Activated T-helper 1 cell treated with anti-CD3 and anti-CD28 coated beads, Interleukin-12 subunit alpha, Interleukin-12 subunit beta, Interleukin-2, Interleukin-4 antibody, amounts not matched to agents 30 ng/mL and 10 ng/mL and 1 ng/mL, durations not matched to agents 14 hours and 24 hours and 36 hours (primary cell): ENCODE data around the gene SNRPB. TPM values are rescaled to one million over a fixed set of nuclear protein-coding genes. Genes with fewer than 3 reads are reported as not detected.
A peak's percentile ranks its signal among the peaks of the same experiment; 100 is the strongest.
"Not testable (repeated sequence)": the region's sequence is repeated elsewhere in the genome, so short reads cannot be mapped to it uniquely, and the experiment has no call there.

Source experiments
- DNase-seq: peaks from one replicate; pipeline ENCODE4 v3.0.0; 2021; ENCODE audit warnings: low spot score
- H3K27ac Mint-ChIP-seq: one replicate; pipeline ENCODE4 v1.8.0; 2021; ENCODE audit warnings: mild to moderate bottlenecking, mixed read lengths
- H3K27me3 Mint-ChIP-seq: one replicate; pipeline ENCODE4 v1.8.0; 2022; ENCODE audit warnings: mild to moderate bottlenecking, moderate library complexity, mixed read lengths; ENCODE audit not compliant: insufficient read depth
- H3K36me3 Mint-ChIP-seq: one replicate; pipeline ENCODE4 v1.8.0; 2021; ENCODE audit warnings: low read depth, mixed read lengths
- H3K4me1 Mint-ChIP-seq: one replicate; pipeline ENCODE4 v1.8.0; 2021; ENCODE audit warnings: low read depth, mixed read lengths
- H3K4me3 Mint-ChIP-seq: one replicate; pipeline ENCODE4 v1.8.0; 2021; ENCODE audit warnings: mild to moderate bottlenecking, moderate library complexity, mixed read lengths
- H3K9me3 Mint-ChIP-seq: one replicate; pipeline ENCODE4 v1.8.0; 2021; ENCODE audit warnings: mixed read lengths
- intact Hi-C: fragments of 100-400 bp; cut with micrococcal nuclease; formaldehyde crosslinking; loops from one replicate; pipeline ENCODE4 v1.15.1; 2024
- total RNA-seq: library from RNA; stranded (reverse); gene quantifications from 2 replicates; pipeline ENCODE4 v1.2.3, GENCODE V29; 2022

Gene SNRPB
- 533 and 548 TPM in 2 replicates for total RNA-seq

DNA sequence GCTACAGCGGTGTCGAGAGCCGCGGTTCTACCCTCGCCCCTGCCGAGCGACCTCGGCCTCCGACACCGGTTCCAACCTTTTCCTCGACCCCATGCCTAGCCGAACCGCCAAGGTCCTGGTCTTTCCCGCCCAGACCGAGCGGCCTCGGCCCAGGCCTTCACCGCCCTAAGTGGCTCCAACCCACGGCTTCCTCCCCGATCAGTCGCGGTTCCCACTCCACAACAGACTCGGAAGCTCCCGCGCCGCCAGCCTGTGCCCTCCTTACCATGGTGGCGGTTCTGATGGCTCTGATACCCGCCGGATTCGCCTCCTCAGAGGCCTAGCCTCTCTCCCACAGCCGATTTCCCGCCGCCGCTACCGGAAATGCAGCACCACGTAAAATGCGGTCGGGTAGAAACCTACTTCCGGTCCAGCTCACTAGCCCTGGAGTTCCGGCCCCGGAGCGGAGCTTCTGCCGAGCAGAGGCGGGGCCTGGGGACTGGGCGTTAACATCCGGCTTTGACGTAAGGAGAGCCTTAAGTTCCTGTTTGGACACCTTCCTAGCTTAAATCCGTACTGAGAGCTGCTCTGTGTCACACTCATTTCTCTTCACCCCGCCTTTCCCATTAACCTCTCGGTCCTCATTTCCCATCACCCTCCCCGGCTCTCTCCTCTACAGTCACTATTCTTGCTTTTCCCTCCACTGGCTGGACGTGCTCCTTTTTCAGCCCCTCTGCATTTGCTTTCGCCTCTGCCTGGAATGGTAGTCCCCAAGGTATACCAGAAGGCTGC is at the start of gene SNRPB:
Gene SNRPB (minus strand): TSS at position 367 of the 771 bp plus-strand sequence. CDS start 99 bp downstream, at position 268.
- Mint-ChIP-seq H3K36me3 (peaks cover 41% of the 10 kb centered on the region), H3K27ac (peak within 1 kb of the TSS; percentile 97), H3K9me3 (no peaks in the 10 kb centered on the region)

DNA sequence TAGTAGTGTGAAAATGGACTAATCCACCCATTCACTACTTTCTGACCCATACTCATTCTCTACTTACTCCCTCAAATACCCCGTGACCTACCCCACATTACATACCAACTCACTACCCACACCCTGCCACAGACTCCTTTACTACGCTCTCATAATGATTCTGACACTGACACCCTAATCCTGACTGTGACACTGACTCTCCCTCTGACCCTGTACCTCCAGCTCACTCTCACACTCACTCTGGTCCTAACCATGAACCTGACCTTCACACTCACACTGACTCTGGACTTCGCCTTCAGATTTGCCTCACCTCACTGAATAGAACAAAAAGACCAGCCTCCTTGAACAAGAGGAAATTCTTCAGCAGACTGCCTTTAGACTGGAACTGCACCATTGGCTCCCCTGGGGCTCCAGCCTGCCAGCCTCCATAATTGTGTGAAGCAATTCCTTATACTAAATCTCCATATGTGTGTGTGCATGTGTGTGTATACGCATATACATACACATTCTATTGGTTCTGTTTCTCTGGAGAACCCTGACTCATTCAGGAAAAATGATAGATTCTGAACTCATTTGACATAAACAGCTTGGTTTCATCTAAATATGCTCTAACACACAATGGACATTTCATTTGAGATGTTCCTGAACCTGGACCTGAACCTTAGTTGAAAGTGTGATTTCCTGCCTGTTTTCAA is 48.7 kb upstream of the SNRPB start:
- Mint-ChIP-seq H3K27ac (no peak overlapping the region), H3K4me1 (peaks cover 16% of the 10 kb centered on the region), H3K9me3 (no peaks in the 10 kb centered on the region), H3K27me3 (peaks cover 12% of the 10 kb centered on the region), H3K36me3 (no peaks in the 10 kb centered on the region), H3K4me3 (no peak overlapping the region)
- no peak for DNase-seq
- intact Hi-C loops = no loop called here

More for the DNA sequence above, at the start of gene SNRPB:
- peak; percentile 96 for DNase-seq
- Mint-ChIP-seq H3K4me3 (peak within 1 kb of the TSS; percentile 99), H3K27me3 (no peaks in the 10 kb centered on the region), H3K4me1 (peaks cover 58% of the 10 kb centered on the region)
- intact Hi-C loops = loop anchor here (1.0 to 2.0 kb wide), 5 partner anchors 39 to 1004 kb away; partner anchors contain the start of genes NOP56 and NSFL1C

DNA sequence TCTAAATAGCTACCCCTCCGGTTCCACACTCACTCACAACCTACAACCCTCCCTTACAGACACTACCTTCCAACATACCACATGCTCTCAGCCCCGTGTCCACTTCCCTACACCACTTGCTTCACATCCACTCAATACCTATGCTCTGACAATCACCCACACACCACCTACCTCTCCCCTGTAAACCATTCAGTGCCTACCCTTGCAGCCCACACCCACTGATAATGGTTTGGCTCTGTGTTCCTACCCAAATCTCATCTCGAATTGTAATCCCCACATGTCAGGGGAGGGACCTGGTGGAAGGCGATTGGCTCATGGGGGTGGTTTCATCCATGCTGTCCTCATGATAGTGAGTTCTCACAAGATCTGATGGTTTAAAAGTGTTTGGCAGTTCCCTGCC is 48.0 kb upstream of the SNRPB start:
- no peak for DNase-seq
- Mint-ChIP-seq H3K27me3 (peaks cover 19% of the 10 kb centered on the region), H3K9me3 (no peaks in the 10 kb centered on the region), H3K36me3 (no peaks in the 10 kb centered on the region), H3K4me3 (no peak overlapping the region), H3K27ac (no peak overlapping the region), H3K4me1 (peaks cover 11% of the 10 kb centered on the region)
- intact Hi-C loops = no loop called here

DNA sequence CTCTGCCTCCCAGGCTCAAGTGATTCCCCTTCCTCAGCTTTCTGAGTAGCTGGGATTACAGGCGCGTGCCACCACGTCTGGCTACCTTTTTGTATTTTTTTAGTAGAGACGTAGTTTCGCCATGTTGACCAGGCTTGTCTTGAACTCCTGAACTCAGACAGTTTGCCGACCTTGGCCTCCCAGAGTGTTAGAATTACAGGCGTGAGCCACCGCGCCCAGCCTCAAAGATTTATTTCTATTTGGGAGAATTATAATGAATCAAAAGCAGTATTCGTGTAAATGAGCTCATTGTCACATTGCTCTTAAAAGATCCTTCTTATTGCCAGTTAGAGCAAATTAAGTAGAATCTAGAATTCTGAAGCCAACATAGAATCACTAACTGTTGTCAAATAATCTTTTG is 47.5 kb upstream of the SNRPB start:
- Mint-ChIP-seq H3K36me3 (no peaks in the 10 kb centered on the region), H3K27ac (no peak overlapping the region), H3K4me3 (no peak overlapping the region), H3K27me3 (peaks cover 24% of the 10 kb centered on the region), H3K4me1 (peaks cover 11% of the 10 kb centered on the region), H3K9me3 (no peaks in the 10 kb centered on the region)
- intact Hi-C loops = no loop called here
- no peak for DNase-seq

DNA sequence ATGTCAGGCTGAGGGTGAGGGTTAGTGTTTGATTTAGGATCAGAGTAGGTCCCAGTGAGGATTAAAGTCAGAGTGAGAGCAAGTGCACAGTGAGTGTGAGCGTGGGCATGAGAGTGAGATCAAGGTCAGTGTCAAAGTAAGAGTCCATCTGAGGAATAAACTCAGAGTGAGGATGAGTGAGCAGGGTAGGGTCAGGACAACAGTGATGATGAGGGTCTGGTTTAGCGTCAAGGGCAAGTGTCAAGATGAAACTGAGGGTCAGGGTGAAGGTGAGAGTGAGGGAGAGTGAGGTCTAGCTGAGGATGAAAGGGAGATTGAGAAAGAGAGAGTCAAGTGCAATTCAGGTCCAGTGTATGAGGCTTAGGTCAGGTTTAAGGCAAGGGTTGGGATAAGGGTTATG is 45.8 kb upstream of the SNRPB start:
- intact Hi-C loops = no loop called here
- H3K4me3 Mint-ChIP-seq = no peak overlapping the region
- peaks cover 31% of the 10 kb centered on the region for H3K27me3 Mint-ChIP-seq
- no peaks in the 10 kb centered on the region for H3K36me3 Mint-ChIP-seq
- no peak overlapping the region for H3K27ac Mint-ChIP-seq
- peaks cover 7% of the 10 kb centered on the region for H3K4me1 Mint-ChIP-seq
- no peaks in the 10 kb centered on the region for H3K9me3 Mint-ChIP-seq
- no peak for DNase-seq

DNA sequence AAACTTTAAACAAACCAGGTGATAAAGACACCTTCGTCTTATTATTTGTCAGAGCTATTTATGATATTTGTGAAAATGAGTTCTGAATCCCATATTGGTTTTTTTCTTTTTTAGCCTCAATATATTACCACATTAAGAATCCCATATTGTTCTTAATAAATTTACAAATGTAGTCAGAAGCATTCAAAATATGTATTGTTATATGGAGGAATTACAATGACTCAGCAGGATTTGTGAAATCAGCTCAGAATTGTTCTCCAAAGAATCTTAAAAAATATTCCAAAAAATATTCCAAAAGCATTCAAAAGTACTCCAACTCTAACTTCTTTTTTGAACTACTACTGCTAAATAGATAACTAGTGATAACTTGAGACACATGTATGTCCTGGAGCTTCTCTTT is 44.6 kb upstream of the SNRPB start:
- intact Hi-C loops = no loop called here
- no peaks in the 10 kb centered on the region for H3K36me3 Mint-ChIP-seq
- H3K4me3 Mint-ChIP-seq = no peak overlapping the region

DNA sequence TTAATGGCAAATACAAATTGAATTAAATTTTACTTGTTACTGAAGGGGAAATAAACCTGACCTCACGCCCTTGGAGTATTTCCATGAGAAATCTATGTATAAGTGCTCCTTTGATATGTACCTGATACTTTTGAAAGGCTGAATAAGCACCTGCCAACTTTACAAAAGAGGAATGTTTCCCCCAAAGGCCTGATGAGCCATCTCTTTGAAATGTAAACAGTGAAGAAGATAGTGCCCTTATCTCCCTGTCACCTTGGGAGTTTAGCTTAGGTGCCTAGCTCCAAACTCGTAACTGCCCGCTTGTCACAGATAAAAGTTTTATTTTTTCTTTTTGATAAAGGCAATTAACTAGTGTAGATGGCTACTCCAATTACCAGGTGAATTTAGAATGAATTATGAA is 39.2 kb upstream of the SNRPB start:
- no peak for DNase-seq
- no peaks in the 10 kb centered on the region for H3K9me3 Mint-ChIP-seq
- peaks cover 3% of the 10 kb centered on the region for H3K36me3 Mint-ChIP-seq
- H3K27ac Mint-ChIP-seq = no peak overlapping the region
- H3K4me1 Mint-ChIP-seq = peaks cover 18% of the 10 kb centered on the region
- H3K27me3 Mint-ChIP-seq = peaks cover 27% of the 10 kb centered on the region
- intact Hi-C loops = loop anchor here (1.0 kb wide), 3 partner anchors 12 to 143 kb away; partner anchors contain the start of genes NOP56 and SNRPB
- H3K4me3 Mint-ChIP-seq = peak overlapping the region; percentile 11

More for the DNA sequence above, 44.6 kb upstream of the SNRPB start:
- DNase-seq = no peak
- peaks cover 28% of the 10 kb centered on the region for H3K27me3 Mint-ChIP-seq
- H3K9me3 Mint-ChIP-seq = no peaks in the 10 kb centered on the region
- no peak overlapping the region for H3K27ac Mint-ChIP-seq
- no peaks in the 10 kb centered on the region for H3K4me1 Mint-ChIP-seq

DNA sequence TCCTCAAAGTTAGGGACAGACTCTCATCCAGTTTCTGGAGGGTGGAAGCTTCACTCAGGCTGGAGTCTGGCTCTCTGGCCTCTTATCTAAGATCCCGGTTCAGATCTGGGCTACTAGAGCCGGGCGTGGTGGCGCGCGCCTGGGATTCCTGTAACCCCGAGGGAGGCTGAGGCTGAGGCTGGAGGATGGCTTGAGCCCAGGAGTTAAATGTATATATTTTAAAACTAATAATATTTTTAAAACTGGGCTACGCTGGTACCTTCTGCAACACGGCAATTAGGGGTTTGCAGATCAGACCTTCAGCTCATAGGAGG is 38.8 kb upstream of the SNRPB start:
- Mint-ChIP-seq H3K4me1 (peaks cover 18% of the 10 kb centered on the region), H3K9me3 (no peaks in the 10 kb centered on the region), H3K27ac (peak overlapping the region; percentile 99), H3K27me3 (peaks cover 24% of the 10 kb centered on the region), H3K4me3 (peak overlapping the region; percentile 98), H3K36me3 (peaks cover 3% of the 10 kb centered on the region)
- no peak for DNase-seq
- intact Hi-C loops = loop anchor here (1.0 kb wide), 3 partner anchors 12 to 143 kb away; partner anchors contain the start of genes NOP56 and SNRPB

DNA sequence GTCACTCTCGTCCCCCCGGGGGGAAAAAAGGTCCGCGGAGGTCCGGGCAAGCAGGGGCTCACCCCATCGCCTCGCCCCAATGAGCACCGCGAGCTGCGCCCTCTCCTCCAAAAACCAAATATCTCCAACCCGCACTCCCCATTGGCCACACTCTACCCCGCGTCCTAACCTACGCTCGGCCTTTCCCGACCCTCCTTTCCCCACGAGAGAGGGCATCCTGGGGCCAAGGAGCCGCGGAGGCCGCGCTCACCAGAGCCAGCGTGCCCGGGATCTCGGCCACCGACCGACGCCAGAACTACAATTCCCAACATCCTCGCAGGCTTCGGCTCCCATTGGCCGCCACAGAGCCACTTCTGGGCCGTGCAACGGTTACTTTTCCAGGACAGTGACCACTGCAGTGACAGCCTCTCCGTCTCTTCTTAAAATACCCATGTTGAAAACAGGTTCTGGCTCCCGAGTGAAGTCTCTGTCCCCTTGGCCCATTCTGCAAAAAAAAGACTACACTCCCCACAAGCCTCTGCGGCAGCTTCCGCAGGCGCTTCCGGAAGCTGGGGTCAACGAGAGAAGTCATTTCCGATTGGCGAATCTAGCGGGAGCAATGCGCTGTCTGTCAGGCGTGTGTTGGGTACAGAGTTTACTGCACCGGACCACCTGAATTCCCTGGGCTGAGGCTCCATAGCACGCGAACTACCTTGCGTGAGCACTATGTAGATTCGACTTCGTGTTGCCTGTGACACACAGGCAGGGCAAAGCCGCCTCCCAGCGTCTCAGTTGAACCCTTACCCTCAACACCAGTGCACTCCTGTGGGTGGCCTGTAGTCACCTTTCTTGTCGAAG is 38.3 kb upstream of the SNRPB start, which contains the start of gene ZNF343:
Gene ZNF343 (minus strand): TSS at position 285 of the 837 bp plus-strand sequence. CDS start 15,020 bp downstream, outside the sequence.
- H3K9me3 Mint-ChIP-seq = no peaks in the 10 kb centered on the region
- H3K36me3 Mint-ChIP-seq = peaks cover 3% of the 10 kb centered on the region
- intact Hi-C loops = loop anchor here (1.0 kb wide), 3 partner anchors 12 to 143 kb away; partner anchors contain the start of genes NOP56 and SNRPB
- DNase-seq = peak; percentile 74
- H3K27me3 Mint-ChIP-seq = peaks cover 19% of the 10 kb centered on the region
- peak within 1 kb of the TSS; percentile 99 for H3K27ac Mint-ChIP-seq
- peak within 1 kb of the TSS; percentile 98 for H3K4me3 Mint-ChIP-seq
- peaks cover 18% of the 10 kb centered on the region for H3K4me1 Mint-ChIP-seq

DNA sequence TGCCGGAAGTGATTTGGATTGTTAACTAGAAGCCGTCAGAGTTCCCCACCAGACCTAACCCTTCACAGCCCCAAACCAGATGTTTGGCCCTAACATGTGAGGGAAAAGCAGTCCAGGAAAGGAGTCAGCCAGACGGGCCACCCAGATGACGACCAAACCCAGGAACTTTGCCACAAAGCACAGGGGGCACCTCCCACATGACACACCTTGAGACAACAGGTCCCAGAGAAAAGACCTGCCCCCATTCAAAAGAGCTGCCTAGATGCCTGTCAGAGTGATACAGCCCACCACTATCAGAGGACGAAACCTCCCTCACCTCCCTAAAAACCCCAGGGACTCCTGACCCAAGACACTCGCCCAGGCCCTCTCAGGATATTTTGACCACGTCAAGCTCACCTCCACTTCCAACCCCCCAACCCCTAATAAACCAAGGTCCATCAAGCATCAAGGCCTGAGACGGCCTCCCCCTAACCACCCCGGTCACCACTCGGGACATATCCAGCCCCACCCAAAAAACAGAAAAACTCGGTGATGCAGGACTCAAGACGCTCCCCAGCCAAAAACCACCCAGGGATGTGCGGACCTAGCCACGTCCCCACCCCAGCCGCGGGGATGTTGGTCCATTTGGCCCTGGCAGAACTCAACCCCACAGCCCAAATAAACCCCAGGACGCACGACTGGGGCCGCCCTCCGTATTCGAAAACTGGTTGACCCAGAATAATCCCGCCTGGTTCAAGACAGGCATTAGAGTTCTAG is 37.5 kb upstream of the SNRPB start:
- H3K27ac Mint-ChIP-seq = peak overlapping the region; percentile 99
- no peaks in the 10 kb centered on the region for H3K9me3 Mint-ChIP-seq
- H3K36me3 Mint-ChIP-seq = peaks cover 3% of the 10 kb centered on the region
- intact Hi-C loops = no loop called here
- H3K4me3 Mint-ChIP-seq = peak overlapping the region; percentile 98
- DNase-seq = no peak
- peaks cover 18% of the 10 kb centered on the region for H3K4me1 Mint-ChIP-seq
- peaks cover 11% of the 10 kb centered on the region for H3K27me3 Mint-ChIP-seq

DNA sequence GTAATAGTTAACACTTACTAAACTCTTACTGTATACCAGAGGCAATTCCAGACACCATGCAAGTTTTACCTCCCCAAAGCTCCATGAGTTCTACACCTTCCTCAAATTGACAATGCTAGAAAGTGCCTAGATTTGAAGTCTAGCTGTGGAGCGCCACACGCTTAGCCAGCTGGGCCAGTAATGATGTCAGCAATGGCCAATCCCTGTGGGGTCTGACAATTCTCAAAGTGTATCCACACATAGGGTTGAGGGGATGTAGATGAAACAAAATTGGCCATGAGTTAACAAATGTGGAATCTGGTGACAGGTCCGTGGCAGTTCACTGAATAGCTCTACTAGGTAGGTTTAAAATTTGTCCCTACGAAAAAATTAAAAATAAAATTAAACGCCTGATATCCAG is 36.9 kb upstream of the SNRPB start:
- H3K36me3 Mint-ChIP-seq = peaks cover 3% of the 10 kb centered on the region
- peaks cover 5% of the 10 kb centered on the region for H3K27me3 Mint-ChIP-seq
- no peaks in the 10 kb centered on the region for H3K9me3 Mint-ChIP-seq
- H3K4me3 Mint-ChIP-seq = peak overlapping the region; percentile 98
- DNase-seq = no peak
- intact Hi-C loops = no loop called here
- H3K27ac Mint-ChIP-seq = no peak overlapping the region
- H3K4me1 Mint-ChIP-seq = peaks cover 18% of the 10 kb centered on the region

DNA sequence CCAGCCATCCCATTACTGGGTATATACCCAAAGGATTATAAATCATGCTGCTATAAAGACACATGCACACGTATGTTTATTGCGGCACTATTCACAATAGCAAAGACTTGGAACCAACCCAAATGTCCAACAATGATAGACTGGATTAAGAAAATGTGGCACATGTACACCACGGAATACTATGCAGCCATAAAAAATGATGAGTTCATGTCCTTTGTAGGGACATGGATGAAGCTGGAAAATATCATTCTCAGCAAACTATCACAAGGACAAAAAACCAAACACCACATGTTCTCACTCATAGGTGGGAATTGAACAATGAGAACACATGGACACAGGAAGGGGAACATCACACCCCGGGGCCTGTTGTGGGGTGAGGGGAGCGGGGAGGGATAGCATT is 35.8 kb upstream of the SNRPB start:
- H3K4me3 Mint-ChIP-seq, H3K9me3 Mint-ChIP-seq, H3K27me3 Mint-ChIP-seq, intact Hi-C loops, DNase-seq, H3K36me3 Mint-ChIP-seq, H3K27ac Mint-ChIP-seq: not testable (repeated sequence)
- H3K4me1 Mint-ChIP-seq = peaks cover 18% of the 10 kb centered on the region
